GM21825 (cell line): ENCODE data around the gene INO80B.
"Not testable (repeated sequence)": the region's sequence is repeated elsewhere in the genome, so short reads cannot be mapped to it uniquely, and the experiment has no call there.

Experiments used
- ATAC-seq: cut with Tn5 transposase; IDR thresholded peaks from one replicate; pipeline ENCODE4 v1.9.1; 2021; ENCODE audit warnings: mild to moderate bottlenecking, moderate library complexity; ENCODE audit not compliant: unreplicated experiment

Gene INO80B

GRCh38 chr2:74447230-74447999, 7.5 kb upstream of the INO80B start:
- ATAC-seq, result no peak

- no peak for ATAC-seq
These were observed 6.1 kb upstream of the INO80B start for GRCh38 chr2:74448771-74449170.

- ATAC-seq, result no peak
These were observed 4.2 kb upstream of the INO80B start for GRCh38 chr2:74450570-74451190.

- ATAC-seq, result no peak
These were observed 2.3 kb downstream of the INO80B start for GRCh38 chr2:74457129-74457548.

GRCh38 chr2:74457549-74458131, 2.8 kb downstream of the INO80B start:
- ATAC-seq, result peak; percentile 33

- peak; percentile 79 for ATAC-seq
These were observed 3.4 kb downstream of the INO80B start, which contains the start of gene WBP1 for GRCh38 chr2:74458132-74458937. Gene WBP1 (plus strand): TSS chr2:74458438. CDS start chr2:74458603, 165 bp downstream.

GRCh38 chr2:74458938-74459363, 4.1 kb downstream of the INO80B start:
- ATAC-seq, result no peak

- ATAC-seq, result not testable (repeated sequence)
These were observed 4.7 kb downstream of the INO80B start for GRCh38 chr2:74459503-74460118.

- ATAC-seq, result not testable (repeated sequence)
These were observed 5.3 kb downstream of the INO80B start for GRCh38 chr2:74460187-74460586.

- ATAC-seq, result no peak
These were observed 6.5 kb downstream of the INO80B start for GRCh38 chr2:74461187-74462053.

- ATAC-seq, result no peak
These were observed 7.3 kb downstream of the INO80B start for GRCh38 chr2:74462054-74462785.

GRCh38 chr2:74462786-74463105, 7.9 kb downstream of the INO80B start:
- ATAC-seq, result no peak

GRCh38 chr2:74464406-74464805, 9.5 kb downstream of the INO80B start:
- ATAC-seq, result no peak

- not testable (repeated sequence) for ATAC-seq
These were observed 15.9 kb downstream of the INO80B start for GRCh38 chr2:74470742-74471141.

GRCh38 chr2:74471332-74472065, 16.6 kb downstream of the INO80B start:
- no peak for ATAC-seq

GRCh38 chr2:74472086-74472944, 17.4 kb downstream of the INO80B start, which contains the start of gene MRPL53:
Gene MRPL53 (minus strand): TSS chr2:74472680. CDS start chr2:74472660, 20 bp downstream.
- ATAC-seq, result peak; percentile 84

GRCh38 chr2:74472945-74473258, 18.0 kb downstream of the INO80B start:
- no peak for ATAC-seq

- ATAC-seq, result no peak
These were observed 19.6 kb downstream of the INO80B start for GRCh38 chr2:74474481-74474880.
